ENCODE results near the gene CFAP300.

Gene CFAP300

DNA sequence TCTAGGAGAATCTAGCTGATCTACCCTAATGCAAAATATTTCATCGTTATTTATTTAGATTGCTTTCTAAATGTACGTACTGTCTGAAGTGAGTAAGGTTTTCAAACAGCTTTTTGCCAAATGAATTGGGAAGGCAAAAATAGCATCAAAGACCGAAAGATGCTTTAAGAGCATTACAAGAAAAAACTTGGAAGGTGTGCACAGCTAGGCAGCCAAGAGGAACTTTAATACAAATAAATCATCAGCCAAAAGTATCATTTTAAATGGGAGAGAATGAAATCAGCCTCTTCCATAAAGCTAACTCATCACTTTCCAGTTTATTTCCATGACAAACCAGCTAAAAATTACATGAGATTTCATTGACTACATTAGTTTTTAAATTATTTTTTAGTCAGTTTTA, 30.2 kb upstream of the CFAP300 start:
- no peaks in the 10 kb centered on the region for H3K79me2 ChIP-seq (ENCODE audit: insufficient read depth, low read length)
- H3K4me2 ChIP-seq (ENCODE audit: insufficient read depth, low read length) = no peak overlapping the region
- H3K27ac ChIP-seq (ENCODE audit: low read length) = no peak overlapping the region
- no peaks in the 10 kb centered on the region for H3K27me3 ChIP-seq (ENCODE audit: insufficient read depth, low read length, poor library complexity)
- H3K9me3 ChIP-seq (ENCODE audit: insufficient read depth, low read length, severe bottlenecking) = no peaks in the 10 kb centered on the region
- H3K36me3 ChIP-seq (ENCODE audit: insufficient read depth, low read length) = no peaks in the 10 kb centered on the region
- H3K9ac ChIP-seq (ENCODE audit: low read depth, low read length) = no peak overlapping the region
- H3K4me1 ChIP-seq (ENCODE audit: insufficient read depth, low read length) = peaks cover 9% of the 10 kb centered on the region
- H4K20me1 ChIP-seq (ENCODE audit: insufficient read depth, low read length) = no peaks in the 10 kb centered on the region; the same call in 1 of the 2 replicates
- ATAC-seq (ENCODE audit: insufficient read depth, low read depth) (no peak), DNase-seq (no peak)
- H2AFZ ChIP-seq (ENCODE audit: low read depth, low read length) = no peak overlapping the region
- no peak overlapping the region for H3K4me3 ChIP-seq (ENCODE audit: low read depth in 1 of 2, low read length in 2 of 2)
- TF ChIP-seq EZH2 (IDR thresholded peaks at IDR 0.05; ENCODE audit: borderline replicate concordance, low read depth, low read length, severe bottlenecking) = no peak
- TF ChIP-seq, protein P1, sequence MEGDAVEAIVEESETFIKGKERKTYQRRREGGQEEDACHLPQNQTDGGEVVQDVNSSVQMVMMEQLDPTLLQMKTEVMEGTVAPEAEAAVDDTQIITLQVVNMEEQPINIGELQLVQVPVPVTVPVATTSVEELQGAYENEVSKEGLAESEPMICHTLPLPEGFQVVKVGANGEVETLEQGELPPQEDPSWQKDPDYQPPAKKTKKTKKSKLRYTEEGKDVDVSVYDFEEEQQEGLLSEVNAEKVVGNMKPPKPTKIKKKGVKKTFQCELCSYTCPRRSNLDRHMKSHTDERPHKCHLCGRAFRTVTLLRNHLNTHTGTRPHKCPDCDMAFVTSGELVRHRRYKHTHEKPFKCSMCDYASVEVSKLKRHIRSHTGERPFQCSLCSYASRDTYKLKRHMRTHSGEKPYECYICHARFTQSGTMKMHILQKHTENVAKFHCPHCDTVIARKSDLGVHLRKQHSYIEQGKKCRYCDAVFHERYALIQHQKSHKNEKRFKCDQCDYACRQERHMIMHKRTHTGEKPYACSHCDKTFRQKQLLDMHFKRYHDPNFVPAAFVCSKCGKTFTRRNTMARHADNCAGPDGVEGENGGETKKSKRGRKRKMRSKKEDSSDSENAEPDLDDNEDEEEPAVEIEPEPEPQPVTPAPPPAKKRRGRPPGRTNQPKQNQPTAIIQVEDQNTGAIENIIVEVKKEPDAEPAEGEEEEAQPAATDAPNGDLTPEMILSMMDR (IDR thresholded peaks at IDR 0.05; ENCODE audit: borderline replicate concordance, extremely low read depth, low read length, poor library complexity, severe bottlenecking) = no peak

DNA sequence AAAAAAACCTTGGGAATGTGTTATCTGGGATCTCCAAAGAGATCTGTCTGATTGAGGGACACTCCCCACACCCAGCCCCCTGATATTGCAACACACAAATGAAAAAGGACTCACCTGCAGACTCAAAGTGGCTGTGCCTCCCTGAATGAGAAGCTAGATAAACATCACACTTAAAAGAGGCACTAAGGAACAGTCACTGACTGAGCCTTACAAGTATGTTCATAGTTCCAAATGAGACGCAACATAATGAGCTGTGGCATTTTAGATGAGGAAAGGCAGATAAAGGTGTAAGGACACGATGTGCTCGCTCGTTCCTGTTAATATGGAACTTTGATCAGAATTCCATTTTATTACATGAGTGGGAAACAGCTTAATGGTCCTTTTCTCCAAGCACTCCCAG, 21.0 kb upstream of the CFAP300 start:
- Histone ChIP-seq H3K36me3 (ENCODE audit: insufficient read depth, low read length) (no peaks in the 10 kb centered on the region), H3K4me1 (ENCODE audit: insufficient read depth, low read length) (no peaks in the 10 kb centered on the region), H3K4me3 (ENCODE audit: low read depth in 1 of 2, low read length in 2 of 2) (no peak overlapping the region), H3K4me2 (ENCODE audit: insufficient read depth, low read length) (no peak overlapping the region), H2AFZ (ENCODE audit: low read depth, low read length) (no peak overlapping the region), H3K9me3 (ENCODE audit: insufficient read depth, low read length, severe bottlenecking) (no peaks in the 10 kb centered on the region), H3K79me2 (ENCODE audit: insufficient read depth, low read length) (no peaks in the 10 kb centered on the region), H4K20me1 (ENCODE audit: insufficient read depth, low read length) (no peaks in the 10 kb centered on the region), H3K27ac (ENCODE audit: low read length) (no peak overlapping the region), H3K27me3 (ENCODE audit: insufficient read depth, low read length, poor library complexity) (no peaks in the 10 kb centered on the region), H3K9ac (ENCODE audit: low read depth, low read length) (no peak overlapping the region)
- DNase-seq = no peak
- ATAC-seq (ENCODE audit: insufficient read depth, low read depth) = no peak
- TF ChIP-seq, protein P1 (IDR thresholded peaks at IDR 0.05; ENCODE audit: borderline replicate concordance, extremely low read depth, low read length, poor library complexity, severe bottlenecking) = no peak
- no peak for TF ChIP-seq EZH2 (IDR thresholded peaks at IDR 0.05; ENCODE audit: borderline replicate concordance, low read depth, low read length, severe bottlenecking)

DNA sequence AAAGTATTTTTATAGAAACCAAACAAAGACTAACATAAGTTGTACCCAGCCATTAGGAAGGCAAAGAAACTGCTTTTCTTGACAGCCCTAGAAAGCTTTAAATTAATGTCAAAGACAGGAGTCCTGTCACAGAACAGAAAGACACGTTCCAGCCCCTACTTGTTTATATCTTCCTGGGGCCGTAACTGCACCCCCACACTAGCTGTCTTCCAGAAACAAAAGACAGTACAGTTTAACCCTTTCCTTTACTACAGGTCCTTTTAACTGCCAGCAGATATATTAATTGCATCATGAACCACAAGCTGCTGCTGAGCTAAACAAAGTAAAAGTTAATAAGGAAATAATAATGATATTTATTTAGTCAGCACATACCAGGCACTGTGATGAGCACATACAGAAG, 20.3 kb upstream of the CFAP300 start:
- Histone ChIP-seq H3K27ac (ENCODE audit: low read length) (no peak overlapping the region), H3K4me2 (ENCODE audit: insufficient read depth, low read length) (no peak overlapping the region), H2AFZ (ENCODE audit: low read depth, low read length) (no peak overlapping the region), H3K79me2 (ENCODE audit: insufficient read depth, low read length) (no peaks in the 10 kb centered on the region), H3K4me1 (ENCODE audit: insufficient read depth, low read length) (no peaks in the 10 kb centered on the region), H3K4me3 (ENCODE audit: low read depth in 1 of 2, low read length in 2 of 2) (no peak overlapping the region), H4K20me1 (ENCODE audit: insufficient read depth, low read length) (no peaks in the 10 kb centered on the region), H3K9me3 (ENCODE audit: insufficient read depth, low read length, severe bottlenecking) (no peaks in the 10 kb centered on the region), H3K9ac (ENCODE audit: low read depth, low read length) (no peak overlapping the region), H3K27me3 (ENCODE audit: insufficient read depth, low read length, poor library complexity) (no peaks in the 10 kb centered on the region), H3K36me3 (ENCODE audit: insufficient read depth, low read length) (no peaks in the 10 kb centered on the region)
- DNase-seq (no peak), ATAC-seq (ENCODE audit: insufficient read depth, low read depth) (no peak)
- TF ChIP-seq, protein P1 (IDR thresholded peaks at IDR 0.05; ENCODE audit: borderline replicate concordance, extremely low read depth, low read length, poor library complexity, severe bottlenecking) = no peak
- no peak for TF ChIP-seq EZH2 (IDR thresholded peaks at IDR 0.05; ENCODE audit: borderline replicate concordance, low read depth, low read length, severe bottlenecking)

DNA sequence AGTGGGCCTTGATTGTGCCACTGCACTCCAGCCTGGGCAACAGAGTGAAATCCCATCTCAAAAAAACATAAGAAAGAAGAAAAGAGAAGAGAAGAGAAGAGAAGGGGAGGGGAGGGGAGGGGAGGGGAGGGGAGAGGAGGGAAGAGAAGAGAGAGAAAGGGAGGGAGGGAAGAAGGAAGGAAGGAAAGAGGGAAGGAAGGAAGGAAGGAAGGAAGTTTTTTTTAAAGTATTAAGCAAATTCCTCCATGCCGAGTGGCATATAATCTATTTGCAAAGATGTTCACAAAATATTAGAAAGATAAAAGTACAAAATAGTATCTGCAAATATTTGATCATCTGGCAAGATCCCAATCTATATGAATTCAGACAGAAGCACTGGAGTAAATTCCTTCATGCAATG, 10.5 kb upstream of the CFAP300 start:
- DNase-seq = no peak
- Histone ChIP-seq H3K9ac (ENCODE audit: low read depth, low read length) (no peak overlapping the region), H3K27me3 (ENCODE audit: insufficient read depth, low read length, poor library complexity) (no peaks in the 10 kb centered on the region), H4K20me1 (ENCODE audit: insufficient read depth, low read length) (no peaks in the 10 kb centered on the region), H3K4me3 (ENCODE audit: low read depth in 1 of 2, low read length in 2 of 2) (no peak overlapping the region), H3K36me3 (ENCODE audit: insufficient read depth, low read length) (no peaks in the 10 kb centered on the region), H3K79me2 (ENCODE audit: insufficient read depth, low read length) (no peaks in the 10 kb centered on the region), H3K4me1 (ENCODE audit: insufficient read depth, low read length) (no peaks in the 10 kb centered on the region), H3K4me2 (ENCODE audit: insufficient read depth, low read length) (no peak overlapping the region), H3K9me3 (ENCODE audit: insufficient read depth, low read length, severe bottlenecking) (no peaks in the 10 kb centered on the region), H3K27ac (ENCODE audit: low read length) (no peak overlapping the region), H2AFZ (ENCODE audit: low read depth, low read length) (no peak overlapping the region)
- no peak for ATAC-seq (ENCODE audit: insufficient read depth, low read depth)
- TF ChIP-seq EZH2 (IDR thresholded peaks at IDR 0.05; ENCODE audit: borderline replicate concordance, low read depth, low read length, severe bottlenecking) = no peak
- TF ChIP-seq, protein P1 (IDR thresholded peaks at IDR 0.05; ENCODE audit: borderline replicate concordance, extremely low read depth, low read length, poor library complexity, severe bottlenecking) = no peak

All from DND-41 (cell line).